Mesenteric fat pad (tissue), 1 donor: ENCODE results near the gene CITED4. TPM values are rescaled to one million over a fixed set of nuclear protein-coding genes. Genes with fewer than 3 reads are reported as not detected.

Experiments used
- DNase-seq: peaks from one replicate; pipeline ENCODE4 v3.0.0-alpha.2; 2020; ENCODE audit warnings: low spot score
- total RNA-seq: library from RNA; stranded (reverse); fragmentation: NEBNext Ultra II Directional; extraction: Animal tissue kit (Norgen Biotek cat#: 25700); gene quantifications from one replicate; pipeline ENCODE4 v1.2.1, GENCODE V29; 2021
- donor health status: DM: yes; HTN: yes; CAD: no.

CITED4 gene
- total RNA-seq, 1 donor from 2014 or later, result 20.6 TPM

DNA sequence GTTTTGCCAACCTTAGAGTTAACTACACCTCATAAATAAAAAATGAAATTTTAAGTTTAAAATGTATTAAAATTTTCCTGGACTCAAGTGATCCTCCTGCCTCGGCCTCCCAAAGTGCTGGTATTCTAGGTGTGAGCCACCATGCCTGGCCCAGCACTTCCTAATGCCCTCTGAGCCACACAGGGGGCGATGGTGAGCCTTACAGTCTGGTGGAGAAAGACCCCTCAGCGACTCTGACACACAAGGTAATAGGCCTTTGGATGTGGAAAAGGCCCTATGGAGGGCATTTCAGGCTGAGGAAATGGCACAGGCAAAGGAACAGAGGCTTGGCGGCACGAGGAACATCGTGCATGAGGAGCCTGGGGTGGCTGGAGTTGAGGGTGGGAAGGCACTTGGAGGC is 6.7 kb downstream of the CITED4 start:
- DNase-seq, result no peak

DNA sequence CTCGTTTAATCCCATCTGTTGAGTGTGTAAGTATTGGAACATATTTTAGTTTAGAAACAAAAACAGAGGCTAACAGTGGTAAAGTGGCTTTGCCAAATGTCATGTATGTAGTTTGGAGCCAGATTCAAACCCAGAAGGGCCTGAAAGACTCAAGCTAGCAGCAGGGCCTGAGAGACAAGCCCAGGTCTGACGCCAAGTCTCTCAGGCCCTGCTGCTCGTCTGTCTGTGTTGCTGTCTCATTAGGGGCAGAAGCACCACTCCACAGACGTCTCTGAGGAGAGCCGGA is 8.3 kb downstream of the CITED4 start:
- DNase-seq, result no peak

GRCh38 chr1:40853113-40853884 is 8.9 kb downstream of the CITED4 start:
- no peak for DNase-seq

DNA sequence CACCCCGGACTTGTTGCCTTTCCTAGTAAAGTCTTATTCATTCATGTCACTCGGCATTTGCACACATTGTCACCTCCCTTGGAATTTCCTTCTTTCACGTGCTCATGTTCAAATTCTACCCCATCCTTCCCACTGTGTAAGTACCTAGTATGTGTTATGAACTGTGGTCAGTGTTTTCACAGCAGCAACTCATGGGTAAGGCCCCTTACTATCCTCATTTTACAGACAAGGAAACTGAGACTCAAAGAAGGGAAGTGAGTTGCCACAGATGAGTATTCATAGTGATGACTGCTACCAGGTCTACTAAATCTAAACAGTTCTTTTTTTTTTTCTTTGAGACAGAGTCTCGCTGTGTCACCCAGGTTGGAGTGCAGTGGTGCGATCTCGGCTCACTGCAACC is 10.5 kb downstream of the CITED4 start:
- DNase-seq, result no peak

DNA sequence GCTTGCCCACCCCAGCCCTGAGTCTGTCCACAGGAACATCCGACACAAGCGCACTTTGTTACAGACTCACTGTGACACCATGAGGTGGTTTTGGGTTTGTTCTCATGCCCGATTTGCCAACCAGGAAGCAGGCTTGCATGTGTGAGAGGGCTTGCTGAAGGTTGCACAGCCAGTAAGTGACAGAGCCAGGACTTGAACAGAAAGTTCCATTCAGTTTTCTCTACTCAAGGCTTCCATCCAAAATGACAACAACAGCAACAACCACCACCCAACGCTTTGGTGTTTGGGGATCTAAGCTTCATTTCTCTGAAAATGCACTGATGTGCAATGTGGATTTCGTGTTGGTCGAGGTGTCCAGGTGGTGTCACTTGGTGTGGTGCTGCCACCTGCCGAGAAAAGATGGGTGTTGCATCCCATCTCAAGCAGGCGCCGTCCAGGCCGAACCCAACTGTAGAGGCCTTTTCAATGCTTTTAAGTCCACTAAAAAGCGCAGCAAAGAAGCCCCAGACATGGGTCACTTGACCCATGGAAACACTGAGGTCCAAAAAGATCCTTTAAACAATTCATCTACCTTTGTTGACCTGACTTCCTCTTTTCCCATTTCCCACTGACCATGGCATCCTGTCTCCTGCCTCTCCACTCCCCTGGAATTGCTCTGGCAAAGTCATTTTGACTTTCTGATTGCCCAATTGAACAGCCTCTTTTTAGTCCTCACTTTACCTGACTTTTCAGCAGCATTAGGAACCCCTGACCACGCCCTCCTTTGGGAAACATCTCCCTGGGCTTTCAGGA is 12.2 kb downstream of the CITED4 start:
- DNase-seq, result no peak

DNA sequence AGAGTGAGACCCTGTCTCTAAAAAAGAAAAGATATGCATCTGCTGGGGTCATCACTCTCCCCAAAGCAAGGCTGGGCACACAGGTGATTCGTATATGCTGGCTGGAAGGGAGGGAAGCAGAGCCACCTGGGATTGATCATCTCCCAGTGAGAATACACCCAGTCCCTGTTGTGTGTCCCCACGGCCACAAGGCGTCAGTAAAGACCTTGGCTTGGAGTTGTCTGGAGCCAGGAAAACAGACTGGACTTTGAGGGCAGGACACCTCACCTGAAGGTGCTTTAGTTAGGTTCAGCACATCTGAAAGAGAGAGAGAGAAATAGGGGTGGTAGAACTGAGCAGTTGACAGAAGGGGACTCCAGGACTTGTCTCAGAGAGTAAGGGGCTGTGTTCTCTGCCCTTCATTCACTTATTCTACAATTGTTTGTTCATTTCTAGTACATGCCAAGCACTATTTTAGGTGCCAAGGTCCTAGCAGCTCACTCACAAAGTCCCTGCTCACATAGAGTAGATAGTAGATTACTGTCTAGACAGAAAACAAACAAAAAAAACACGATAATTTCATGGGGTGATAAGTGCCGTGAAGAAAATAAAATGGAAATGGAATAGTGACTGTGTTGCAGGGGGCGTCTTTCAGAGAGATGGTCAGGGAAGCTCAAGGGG is 13.5 kb downstream of the CITED4 start:
- DNase-seq, result no peak

DNA sequence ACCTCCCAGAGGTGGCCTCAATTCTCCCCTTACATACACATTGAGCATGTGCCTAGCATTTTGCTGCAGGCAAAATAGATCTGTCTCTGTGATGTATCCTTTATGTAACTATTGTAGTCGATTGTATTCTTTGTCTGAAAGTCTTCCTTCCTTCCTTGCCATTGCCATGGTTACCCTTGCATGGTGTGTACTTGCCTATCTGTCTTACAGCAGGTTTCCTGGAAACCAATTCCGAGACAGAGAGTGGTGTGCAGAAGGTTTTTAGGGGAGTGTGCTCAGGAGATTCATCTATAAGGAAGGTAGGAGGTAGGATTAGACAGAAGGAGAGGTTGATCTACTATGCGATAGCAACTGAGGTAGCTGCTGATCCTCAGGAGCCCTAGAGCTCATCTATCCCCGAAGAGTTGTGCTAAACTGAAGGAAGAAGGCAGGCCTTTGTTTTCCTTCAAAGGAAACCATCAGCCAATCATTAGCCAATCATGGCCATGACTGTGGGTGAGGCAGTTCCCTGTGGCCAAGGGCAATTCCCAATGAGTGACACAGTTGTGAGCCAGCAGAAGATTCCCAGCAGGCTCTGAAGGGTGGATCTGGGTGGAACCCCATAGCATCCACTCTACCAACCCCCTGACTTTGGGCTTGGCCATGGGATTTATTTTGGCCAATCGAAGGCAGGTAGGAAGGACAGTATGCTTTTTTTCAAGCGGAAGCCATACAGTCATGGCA is 15.0 kb downstream of the CITED4 start:
- DNase-seq, result no peak

- no peak for DNase-seq
Measured at GRCh38 chr1:40845895-40846294, 16.3 kb downstream of the CITED4 start.

- no peak for DNase-seq
Measured at GRCh38 chr1:40844887-40845878, 17.0 kb downstream of the CITED4 start.

- DNase-seq, result no peak
Measured at GRCh38 chr1:40844079-40844478, 18.1 kb downstream of the CITED4 start.

- no peak for DNase-seq
Measured at GRCh38 chr1:40842691-40843090, 19.5 kb downstream of the CITED4 start.

- DNase-seq, result no peak
Measured at GRCh38 chr1:40842207-40842606, 20.0 kb downstream of the CITED4 start.

DNA sequence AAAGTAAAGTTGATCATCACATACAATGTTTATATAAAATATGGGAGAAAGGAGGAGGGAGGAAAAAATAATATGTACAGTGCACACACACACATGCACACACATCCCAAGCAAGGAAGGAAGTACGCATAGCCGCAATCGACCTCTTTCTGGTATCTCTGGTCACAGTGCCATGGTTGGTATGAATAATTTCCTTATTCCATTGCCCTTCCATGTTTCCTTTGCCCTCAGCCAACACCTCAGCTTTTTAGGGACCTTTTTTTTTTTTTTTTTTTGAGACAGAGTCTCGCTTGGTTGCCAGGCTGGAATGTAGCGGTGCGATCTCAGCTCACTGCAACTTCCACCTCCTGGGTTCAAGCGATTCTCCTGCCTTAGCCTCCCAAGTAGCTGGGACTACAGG is 20.6 kb downstream of the CITED4 start:
- DNase-seq, result no peak

- DNase-seq, result no peak
Measured at GRCh38 chr1:40840526-40841323, 21.4 kb downstream of the CITED4 start.

DNA sequence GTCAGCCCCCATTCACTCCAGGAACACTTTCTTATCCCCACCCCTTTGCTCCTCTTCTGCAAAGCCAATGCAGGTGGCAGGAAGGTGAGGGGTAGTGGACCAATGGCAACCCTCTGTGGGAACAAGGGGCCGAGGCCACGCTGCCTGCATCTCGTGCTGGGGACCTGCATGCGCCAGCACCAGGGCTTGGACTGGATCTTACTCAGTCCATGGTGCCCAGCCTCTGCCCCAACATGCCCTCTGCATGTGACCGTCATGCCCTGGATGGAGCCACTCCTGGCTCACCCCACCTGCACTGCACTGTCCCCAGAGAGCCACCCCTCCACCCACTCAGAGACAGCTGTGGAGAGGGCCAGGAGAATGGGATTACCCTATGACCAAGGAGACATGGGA is 22.2 kb downstream of the CITED4 start:
- DNase-seq, result no peak

DNA sequence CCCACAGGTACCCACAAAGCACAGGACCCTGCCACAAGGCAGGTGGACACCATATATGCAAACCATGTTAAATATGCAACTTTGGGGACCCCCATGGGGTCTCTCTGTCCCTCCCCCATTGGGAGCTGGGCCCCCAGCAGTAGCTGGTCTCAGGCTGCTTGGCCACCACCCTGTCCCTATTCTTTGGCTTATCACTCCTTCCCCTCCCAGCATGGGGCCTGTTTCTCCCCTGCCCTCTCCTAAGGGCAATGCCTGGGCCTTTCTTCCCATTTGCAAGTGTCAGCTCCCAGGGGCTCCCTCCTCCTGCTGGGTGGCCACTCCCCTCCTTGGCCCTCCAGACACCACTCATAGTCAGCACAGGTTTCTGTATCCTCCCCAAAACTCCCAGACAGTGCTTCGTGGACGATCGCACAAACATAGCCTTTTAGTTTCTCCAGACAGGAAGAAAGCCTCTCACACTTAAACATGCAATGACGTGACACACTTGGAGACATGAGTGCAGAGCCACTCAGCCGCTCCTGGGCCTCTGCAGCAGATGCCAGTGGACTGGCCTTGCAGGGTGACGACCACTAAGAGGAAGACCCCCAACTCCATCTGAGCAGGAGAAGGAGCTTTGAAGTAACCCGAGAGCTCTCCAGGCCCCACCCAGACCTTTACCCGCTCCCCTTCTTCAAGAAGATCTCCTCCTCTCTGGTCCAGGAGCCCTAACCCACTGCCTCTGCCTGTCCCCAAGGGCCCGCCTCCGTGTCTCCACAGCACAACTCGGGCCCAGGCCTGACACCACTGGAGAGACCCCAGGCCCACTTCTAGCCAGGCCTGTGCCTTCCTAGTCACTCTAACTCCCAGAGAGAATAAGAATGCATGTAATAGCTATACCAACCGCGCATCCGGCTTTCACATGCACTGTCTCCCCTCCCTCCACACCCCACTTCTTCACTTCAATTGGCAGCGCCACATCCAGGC is 22.9 kb downstream of the CITED4 start:
- DNase-seq, result no peak

DNA sequence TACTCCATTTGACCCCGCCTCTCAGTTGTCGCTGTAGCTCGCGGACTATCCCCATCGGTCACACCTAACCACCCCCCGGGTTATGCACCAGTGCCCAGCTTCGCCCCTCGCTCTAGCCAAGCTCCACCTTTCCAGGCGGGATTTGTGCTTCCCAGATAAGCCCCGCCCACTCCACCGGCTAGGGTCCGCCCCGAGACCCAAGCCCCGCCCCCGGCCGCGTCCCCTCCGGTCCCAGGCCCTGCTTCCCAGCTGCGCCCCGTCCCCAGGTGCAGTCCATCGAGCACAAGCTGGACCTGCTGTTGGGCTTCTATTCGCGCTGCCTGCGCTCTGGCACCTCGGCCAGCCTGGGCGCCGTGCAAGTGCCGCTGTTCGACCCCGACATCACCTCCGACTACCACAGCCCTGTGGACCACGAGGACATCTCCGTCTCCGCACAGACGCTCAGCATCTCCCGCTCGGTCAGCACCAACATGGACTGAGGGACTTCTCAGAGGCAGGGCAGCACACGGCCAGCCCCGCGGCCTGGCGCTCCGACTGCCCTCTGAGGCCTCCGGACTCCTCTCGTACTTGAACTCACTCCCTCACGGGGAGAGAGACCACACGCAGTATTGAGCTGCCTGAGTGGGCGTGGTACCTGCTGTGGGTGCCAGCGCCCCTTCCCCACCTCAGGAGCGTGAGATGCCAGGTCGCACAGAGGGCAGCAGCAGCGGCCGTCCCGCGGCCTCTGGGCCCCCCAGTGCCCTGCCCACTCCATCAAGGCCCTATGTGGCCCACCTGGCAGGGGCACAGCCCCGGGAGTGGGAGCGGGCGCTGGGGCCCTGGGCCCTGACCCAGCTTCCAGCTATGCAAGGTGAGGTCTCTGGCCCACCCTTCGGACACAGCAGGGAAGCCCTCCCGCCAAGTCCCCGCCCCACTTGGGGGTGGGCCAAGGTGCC is 23.9 kb downstream of the CITED4 start:
- DNase-seq, result no peak
